HG02885 (cell line): Measurements from ENCODE around the gene PPP2R1B.

Source experiments
- ATAC-seq: cut with Tn5 transposase; IDR thresholded peaks from one replicate; pipeline ENCODE4 v1.9.1; 2021; ENCODE audit warnings: mild to moderate bottlenecking; ENCODE audit not compliant: unreplicated experiment, poor library complexity

The PPP2R1B gene

GRCh38 chr11:111699579-111700156 lies 66.5 kb downstream of the PPP2R1B start:
- no peak for ATAC-seq

DNA sequence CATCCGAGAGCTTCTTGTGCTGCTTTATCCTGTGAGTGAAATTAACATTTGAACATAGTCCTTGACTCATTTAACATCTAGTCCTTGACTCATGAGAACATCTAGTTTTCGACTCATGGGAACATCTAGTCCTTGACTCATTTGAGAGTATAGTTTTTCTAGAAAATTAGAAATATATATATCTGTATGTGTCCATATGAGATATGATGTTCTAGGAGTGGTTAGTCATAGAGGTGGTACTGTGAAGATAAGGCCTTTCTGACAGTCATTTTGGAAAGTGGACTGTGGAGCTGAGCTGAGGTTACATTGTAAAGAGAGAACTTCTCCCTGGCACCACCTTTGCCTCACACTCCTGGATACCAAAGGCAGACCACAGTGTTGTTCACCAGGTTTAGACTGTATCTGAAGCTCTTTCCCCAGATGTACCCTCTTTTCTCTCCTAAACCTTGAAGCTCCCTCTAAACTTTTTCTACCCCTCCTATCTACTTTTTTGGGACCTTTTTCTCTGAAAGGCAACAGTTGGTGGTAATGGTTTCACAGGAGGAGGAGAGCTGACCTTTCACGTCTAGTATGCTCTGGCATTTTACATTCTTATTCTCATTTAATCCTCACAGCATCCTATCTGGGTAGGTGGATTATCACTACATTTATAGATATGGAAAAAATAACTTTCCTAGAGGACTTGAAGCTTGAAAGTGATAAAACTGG lies 67.2 kb downstream of the PPP2R1B start:
- ATAC-seq, result no peak

DNA sequence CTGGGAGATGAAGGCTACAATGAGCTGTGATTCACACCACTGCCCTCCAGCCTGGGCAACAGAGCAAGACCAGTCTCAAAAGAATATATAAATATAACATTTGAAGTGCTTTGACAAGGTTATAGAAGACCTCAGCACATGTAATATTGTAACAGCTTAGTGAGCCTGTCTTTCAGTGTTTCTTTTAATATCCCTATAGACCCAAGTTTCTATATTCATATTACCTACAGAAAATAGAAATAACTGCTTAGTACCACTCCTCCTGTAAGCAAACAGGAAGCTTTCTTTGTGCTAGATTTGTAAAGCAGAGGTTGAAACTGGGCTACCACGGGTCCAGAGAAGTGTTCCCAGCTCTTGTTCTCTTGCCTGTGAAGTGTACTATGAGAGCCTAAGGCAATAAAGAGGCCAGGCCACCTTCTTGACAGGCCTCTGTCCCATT lies 68.2 kb downstream of the PPP2R1B start:
- ATAC-seq, result peak; percentile 69

- ATAC-seq, result no peak
These were observed 69.6 kb downstream of the PPP2R1B start for GRCh38 chr11:111696556-111696955.

GRCh38 chr11:111694851-111695250 lies 71.3 kb downstream of the PPP2R1B start:
- ATAC-seq, result peak; percentile 33

- peak; percentile 39 for ATAC-seq
These were observed 72.8 kb downstream of the PPP2R1B start for GRCh38 chr11:111693224-111693937.

DNA sequence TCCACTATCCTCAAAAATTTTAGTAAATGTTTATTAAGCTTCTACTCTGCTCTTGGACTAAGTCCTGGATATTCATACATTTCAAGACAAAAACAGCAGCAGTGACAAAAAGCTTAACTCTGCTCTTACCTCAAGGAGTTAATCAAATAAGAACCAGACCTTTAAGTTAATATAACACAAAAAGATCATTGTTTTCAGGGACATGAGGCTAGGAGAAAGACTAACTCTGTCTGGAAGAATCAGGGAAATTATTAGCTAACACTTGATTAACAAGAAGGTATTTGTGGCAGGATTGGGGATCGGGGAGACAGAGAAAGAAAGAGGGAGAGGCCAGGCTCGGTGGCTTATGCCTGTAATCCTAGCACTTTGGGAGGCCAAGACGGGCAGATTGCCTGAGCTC lies 74.4 kb downstream of the PPP2R1B start:
- ATAC-seq, result no peak

- ATAC-seq, result no peak
These were observed 75.0 kb downstream of the PPP2R1B start for GRCh38 chr11:111691176-111691575.

DNA sequence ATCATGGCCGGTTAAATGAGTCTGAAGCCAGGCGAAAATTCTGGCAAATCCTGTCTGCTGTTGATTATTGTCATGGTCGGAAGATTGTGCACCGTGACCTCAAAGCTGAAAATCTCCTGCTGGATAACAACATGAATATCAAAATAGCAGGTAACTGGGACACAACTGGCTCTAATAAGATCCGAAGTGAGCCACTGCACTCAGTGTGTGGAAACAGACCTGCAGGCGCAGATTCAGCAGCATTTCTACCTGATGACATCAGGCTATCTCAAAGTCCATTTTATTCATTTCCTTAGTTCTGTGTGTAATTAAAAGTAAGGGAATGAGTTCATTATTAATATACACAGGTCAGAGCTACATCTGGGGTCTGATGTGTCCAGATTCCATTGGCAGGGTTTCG lies 78.2 kb downstream of the PPP2R1B start:
- no peak for ATAC-seq

- ATAC-seq, result no peak
These were observed 81.9 kb downstream of the PPP2R1B start for GRCh38 chr11:111684251-111684650.

GRCh38 chr11:111683806-111684205 lies 82.4 kb downstream of the PPP2R1B start:
- no peak for ATAC-seq

DNA sequence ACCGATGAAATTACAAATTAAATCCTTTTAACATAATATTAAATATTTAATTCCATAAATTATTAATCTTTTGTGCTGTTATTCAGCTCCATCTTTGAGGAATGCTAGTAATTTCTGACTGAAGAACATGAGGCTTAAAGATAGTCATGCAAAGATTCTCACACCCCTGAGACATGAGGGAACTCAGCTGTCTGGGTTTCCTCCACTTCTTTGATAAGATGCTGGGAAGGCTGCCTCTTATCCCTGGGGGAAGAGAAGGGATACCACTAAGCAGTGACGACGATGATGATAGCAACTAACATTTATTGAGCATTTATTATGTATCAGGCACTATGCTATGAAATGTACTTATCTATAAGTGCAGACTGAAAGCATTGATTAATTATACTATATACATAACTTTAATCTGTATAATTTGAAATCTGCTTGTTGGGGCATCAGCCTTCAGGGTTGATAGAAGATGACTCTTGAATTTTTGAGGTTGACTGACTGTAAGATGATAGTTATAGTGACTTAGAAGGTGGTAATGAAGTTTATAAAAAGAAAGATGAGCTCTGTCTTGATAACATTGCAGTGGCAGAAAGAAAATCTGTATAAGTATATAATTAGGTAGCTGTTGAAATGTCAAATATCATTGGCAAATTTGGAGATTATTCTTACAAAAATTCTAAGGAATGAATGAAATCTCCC lies 85.6 kb downstream of the PPP2R1B start:
- no peak for ATAC-seq
